NT2/D1 (cell line): Measurements from ENCODE around the gene RBMS1.

Source experiments
- DNase-seq: peaks from one replicate; pipeline ENCODE4 v3.0.0-alpha.2; 2011; ENCODE audit warnings: low read depth, low spot score
- H3K27me3 ChIP-seq: 2 replicates; pipeline ENCODE4 v1.6.0; 2011; ENCODE audit warnings: mild to moderate bottlenecking; ENCODE audit not compliant: insufficient read length, insufficient read depth
- H3K36me3 ChIP-seq: 2 replicates; pipeline ENCODE4 v1.6.1; 2011; ENCODE audit warnings: mild to moderate bottlenecking, low read length, mixed read lengths; ENCODE audit not compliant: insufficient read depth, insufficient read length
- H3K4me1 ChIP-seq: 2 replicates; pipeline ENCODE4 v1.5.1; 2011; ENCODE audit not compliant: insufficient read depth, insufficient read length
- H3K4me3 ChIP-seq: 2 replicates; pipeline ENCODE4 v1.5.1; 2011; ENCODE audit warnings: low read depth; ENCODE audit not compliant: insufficient read length
- H3K9ac ChIP-seq: 2 replicates; pipeline ENCODE4 v1.6.0; 2011; ENCODE audit warnings: low read depth; ENCODE audit not compliant: insufficient read length
- H3K9me3 ChIP-seq: 2 replicates; pipeline ENCODE4 v1.5.1; 2011; ENCODE audit warnings: mild to moderate bottlenecking, low read length; ENCODE audit not compliant: insufficient read depth
- SUZ12 ChIP-seq: IDR thresholded peaks from 2 replicates; pipeline ENCODE4 v1.6.1; 2011; ENCODE audit not compliant: insufficient read length, insufficient read depth; ENCODE audit errors: extremely low read depth
- YY1 ChIP-seq: IDR thresholded peaks from 2 replicates; pipeline ENCODE4 v1.6.1; 2011; ENCODE audit not compliant: insufficient read length, insufficient read depth
- ZNF274 ChIP-seq: IDR thresholded peaks from 2 replicates; pipeline ENCODE4 v1.6.1; 2011; ENCODE audit warnings: mild to moderate bottlenecking, low read depth, low read length

RBMS1 gene

GRCh38 chr2:160326786-160327185 is 166.8 kb downstream of the RBMS1 start:
- H3K4me3 ChIP-seq = no peak overlapping the region
- no peaks in the 10 kb centered on the region for H3K9me3 ChIP-seq
- H3K9ac ChIP-seq = no peak overlapping the region
- TF ChIP-seq YY1 (no peak), SUZ12 (no peak), ZNF274 (no peak)
- H3K36me3 ChIP-seq = peaks cover 9% of the 10 kb centered on the region
- no peaks in the 10 kb centered on the region for H3K27me3 ChIP-seq
- H3K4me1 ChIP-seq = no peaks in the 10 kb centered on the region
- no peak for DNase-seq

GRCh38 chr2:160325418-160325817 is 168.2 kb downstream of the RBMS1 start:
- H3K4me1 ChIP-seq = peaks cover 4% of the 10 kb centered on the region
- no peaks in the 10 kb centered on the region for H3K9me3 ChIP-seq
- no peak overlapping the region for H3K4me3 ChIP-seq
- no peak overlapping the region for H3K9ac ChIP-seq
- no peaks in the 10 kb centered on the region for H3K27me3 ChIP-seq
- TF ChIP-seq YY1 = no peak
- no peak for TF ChIP-seq SUZ12
- TF ChIP-seq ZNF274 = no peak
- H3K36me3 ChIP-seq = peaks cover 5% of the 10 kb centered on the region
- no peak for DNase-seq

- H3K9me3 ChIP-seq = no peaks in the 10 kb centered on the region
- no peaks in the 10 kb centered on the region for H3K27me3 ChIP-seq
- no peak for TF ChIP-seq ZNF274
- TF ChIP-seq SUZ12 = no peak
- no peak for TF ChIP-seq YY1
- no peak overlapping the region for H3K4me3 ChIP-seq
- peaks cover 8% of the 10 kb centered on the region for H3K36me3 ChIP-seq
- H3K4me1 ChIP-seq = peaks cover 4% of the 10 kb centered on the region
- H3K9ac ChIP-seq = no peak overlapping the region
- no peak for DNase-seq
Observed at GRCh38 chr2:160324917-160325316, 168.7 kb downstream of the RBMS1 start.

- no peak for TF ChIP-seq SUZ12
- no peak for TF ChIP-seq ZNF274
- Histone ChIP-seq H3K9me3 (no peaks in the 10 kb centered on the region), H3K4me1 (peaks cover 4% of the 10 kb centered on the region), H3K9ac (no peak overlapping the region), H3K27me3 (no peaks in the 10 kb centered on the region), H3K36me3 (peaks cover 3% of the 10 kb centered on the region), H3K4me3 (no peak overlapping the region)
- peak; percentile 20 for DNase-seq
Observed at GRCh38 chr2:160324161-160324800, 169.3 kb downstream of the RBMS1 start.

- no peaks in the 10 kb centered on the region for H3K27me3 ChIP-seq
- no peak for DNase-seq
- peaks cover 3% of the 10 kb centered on the region for H3K36me3 ChIP-seq
- peaks cover 4% of the 10 kb centered on the region for H3K4me1 ChIP-seq
- no peak overlapping the region for H3K9ac ChIP-seq
- no peak overlapping the region for H3K4me3 ChIP-seq
- TF ChIP-seq YY1 = no peak
- TF ChIP-seq ZNF274 = no peak
- no peak for TF ChIP-seq SUZ12
- no peaks in the 10 kb centered on the region for H3K9me3 ChIP-seq
Observed at GRCh38 chr2:160322320-160322719, 171.3 kb downstream of the RBMS1 start.

- Histone ChIP-seq H3K27me3 (no peaks in the 10 kb centered on the region), H3K9me3 (no peaks in the 10 kb centered on the region), H3K4me3 (no peak overlapping the region), H3K36me3 (peaks cover 10% of the 10 kb centered on the region), H3K9ac (no peak overlapping the region), H3K4me1 (peaks cover 4% of the 10 kb centered on the region)
- TF ChIP-seq ZNF274 = no peak
- no peak for TF ChIP-seq YY1
- no peak for TF ChIP-seq SUZ12
- no peak for DNase-seq
Observed at GRCh38 chr2:160321006-160321405, 172.6 kb downstream of the RBMS1 start.

- Histone ChIP-seq H3K27me3 (no peaks in the 10 kb centered on the region), H3K4me1 (peaks cover 4% of the 10 kb centered on the region), H3K36me3 (peaks cover 11% of the 10 kb centered on the region), H3K4me3 (no peak overlapping the region), H3K9ac (no peak overlapping the region), H3K9me3 (no peaks in the 10 kb centered on the region)
- no peak for DNase-seq
- TF ChIP-seq SUZ12 (no peak), ZNF274 (no peak), YY1 (no peak)
Observed at GRCh38 chr2:160319700-160320099, 173.9 kb downstream of the RBMS1 start.
